HEK293 (cell line): Measurements from ENCODE around the gene DYNC1I1.

Experiments used
- CTCF ChIA-PET: fragments of 350-600 bp; formaldehyde crosslinking; extraction: SDS; loops from one replicate; lab custom pipeline; 2021; ENCODE audit warnings: antibody characterized with exemption; lab: Yijun Ruan, JAX
- POLR2A ChIA-PET: fragments of 300-600 bp; formaldehyde crosslinking; extraction: SDS; loops from one replicate; lab custom pipeline; 2020; ENCODE audit warnings: antibody characterized with exemption, inconsistent platforms; lab: Yijun Ruan, JAX
- H3K27ac ChIP-seq: fragments of 200-500 bp; sonication (Bioruptor generic); 2 replicates; pipeline ENCODE4 v1.5.1; 2014; ENCODE audit warnings: low read depth, low read length, control low read depth, inconsistent platforms; ENCODE audit errors: extremely low read depth
- H3K36me3 ChIP-seq, 2 experiments: fragments of 200-500 bp in 1 of 2; sonication (Bioruptor generic) in 1 of 2; 1 replicate in 1 of 2; 2 replicates in 1 of 2; pipeline ENCODE4 v1.5.1; 2014 to 2017; ENCODE audit warnings: inconsistent platforms in 2 of 2, low read length in 2 of 2; ENCODE audit not compliant: control insufficient read depth in 2 of 2, insufficient read depth in 1 of 2
- H3K4me1 ChIP-seq: fragments of 200-500 bp; sonication (Bioruptor generic); 2 replicates; pipeline ENCODE4 v1.5.1; 2014; ENCODE audit warnings: mild to moderate bottlenecking, low read length, inconsistent platforms; ENCODE audit not compliant: control insufficient read depth, insufficient read depth
- H3K4me3 ChIP-seq: 2 replicates; pipeline ENCODE4 v1.5.1; 2011; ENCODE audit warnings: low read depth, mild to moderate bottlenecking, control low read depth, low read length, moderate library complexity
- H3K9me3 ChIP-seq: fragments of 200-500 bp; sonication (Bioruptor generic); 2 replicates; pipeline ENCODE4 v1.5.1; 2014; ENCODE audit warnings: low read depth, low read length, inconsistent platforms; ENCODE audit not compliant: control insufficient read depth, insufficient read depth
- GLIS1 ChIP-seq: fragments of 450-650 bp; formaldehyde crosslinking; IDR thresholded peaks from 2 replicates; pipeline ENCODE4 v1.5.1; 2016; ENCODE audit warnings: missing biosample characterization, missing genetic modification characterization
- KLF10 ChIP-seq: fragments of 450-650 bp; IDR thresholded peaks from 2 replicates; pipeline ENCODE4 v1.5.1; 2018; ENCODE audit warnings: missing biosample characterization, mild to moderate bottlenecking, missing genetic modification characterization
- ZBTB8A ChIP-seq: fragments of 450-650 bp; formaldehyde crosslinking; IDR thresholded peaks from 2 replicates; pipeline ENCODE4 v1.5.1; 2016; ENCODE audit warnings: missing biosample characterization, missing genetic modification characterization
- ZNF132 ChIP-seq: fragments of 450-650 bp; formaldehyde crosslinking; IDR thresholded peaks from 2 replicates; pipeline ENCODE4 v1.5.1; 2017; ENCODE audit warnings: missing biosample characterization, missing genetic modification characterization, borderline replicate concordance
- ZNF169 ChIP-seq: fragments of 450-650 bp; formaldehyde crosslinking; IDR thresholded peaks from 2 replicates; pipeline ENCODE4 v1.5.1; 2016; ENCODE audit warnings: missing biosample characterization, missing genetic modification characterization
- ZNF175 ChIP-seq: fragments of 450-650 bp; formaldehyde crosslinking; IDR thresholded peaks from 2 replicates; pipeline ENCODE4 v1.5.1; 2016; ENCODE audit warnings: missing biosample characterization, missing genetic modification characterization
- ZNF184 ChIP-seq: fragments of 450-650 bp; IDR thresholded peaks from 2 replicates; pipeline ENCODE4 v1.5.1; 2018; ENCODE audit warnings: missing biosample characterization, mild to moderate bottlenecking, missing genetic modification characterization
- ZNF211 ChIP-seq: fragments of 450-650 bp; formaldehyde crosslinking; IDR thresholded peaks from 2 replicates; pipeline ENCODE4 v1.5.1; 2016; ENCODE audit warnings: low read depth, missing biosample characterization, missing genetic modification characterization
- ZNF221 ChIP-seq: fragments of 450-650 bp; formaldehyde crosslinking; IDR thresholded peaks from 2 replicates; pipeline ENCODE4 v1.5.1; 2017; ENCODE audit warnings: missing biosample characterization, missing genetic modification characterization, borderline replicate concordance
- ZNF239 ChIP-seq: fragments of 450-650 bp; formaldehyde crosslinking; IDR thresholded peaks from 2 replicates; pipeline ENCODE4 v1.5.1; 2016; ENCODE audit warnings: missing biosample characterization, missing genetic modification characterization
- ZNF473 ChIP-seq: fragments of 450-650 bp; formaldehyde crosslinking; IDR thresholded peaks from 2 replicates; pipeline ENCODE4 v1.5.1; 2017; ENCODE audit warnings: missing biosample characterization, missing genetic modification characterization
- ZNF48 ChIP-seq: fragments of 450-650 bp; formaldehyde crosslinking; IDR thresholded peaks from 2 replicates; pipeline ENCODE4 v1.5.1; 2016; ENCODE audit warnings: missing biosample characterization, missing genetic modification characterization
- ZNF544 ChIP-seq: fragments of 450-650 bp; formaldehyde crosslinking; IDR thresholded peaks from 2 replicates; pipeline ENCODE4 v1.5.0; 2017; ENCODE audit warnings: missing biosample characterization, missing genetic modification characterization
- ZNF585B ChIP-seq: fragments of 450-650 bp; formaldehyde crosslinking; IDR thresholded peaks from 2 replicates; pipeline ENCODE4 v1.5.1; 2016; ENCODE audit warnings: missing biosample characterization, missing genetic modification characterization
- ZNF610 ChIP-seq: fragments of 450-650 bp; formaldehyde crosslinking; IDR thresholded peaks from 2 replicates; pipeline ENCODE4 v1.5.1; 2016; ENCODE audit warnings: missing biosample characterization, missing genetic modification characterization, borderline replicate concordance
- ZNF624 ChIP-seq: fragments of 450-650 bp; formaldehyde crosslinking; IDR thresholded peaks from 2 replicates; pipeline ENCODE4 v1.5.1; 2017; ENCODE audit warnings: missing biosample characterization, missing genetic modification characterization
- ZNF629 ChIP-seq: fragments of 450-650 bp; formaldehyde crosslinking; IDR thresholded peaks from 2 replicates; pipeline ENCODE4 v1.5.1; 2017; ENCODE audit warnings: missing biosample characterization, missing genetic modification characterization
- ZNF792 ChIP-seq: fragments of 450-650 bp; formaldehyde crosslinking; IDR thresholded peaks from 2 replicates; pipeline ENCODE4 v1.5.1; 2016; ENCODE audit warnings: missing biosample characterization, missing genetic modification characterization
- ZXDB ChIP-seq: fragments of 450-650 bp; formaldehyde crosslinking; IDR thresholded peaks from 2 replicates; pipeline ENCODE4 v1.5.1; 2016; ENCODE audit warnings: missing biosample characterization, missing genetic modification characterization
- TF ChIP-seq, protein P1 (sequence below): fragments of 450-650 bp; formaldehyde crosslinking; IDR thresholded peaks from 2 replicates; pipeline ENCODE4 v1.5.1; 2016; ENCODE audit warnings: missing biosample characterization, missing genetic modification characterization
- TF ChIP-seq, protein P2 (sequence below): fragments of 450-650 bp; formaldehyde crosslinking; IDR thresholded peaks from 2 replicates; pipeline ENCODE4 v1.5.1; 2016; ENCODE audit warnings: missing biosample characterization, missing genetic modification characterization
- TF ChIP-seq, protein P3 (sequence below): fragments of 450-650 bp; formaldehyde crosslinking; IDR thresholded peaks from 2 replicates; pipeline ENCODE4 v1.5.0; 2017; ENCODE audit warnings: missing biosample characterization, missing genetic modification characterization, borderline replicate concordance
- TF ChIP-seq, protein P4 (sequence below): fragments of 450-650 bp; formaldehyde crosslinking; IDR thresholded peaks from 2 replicates; pipeline ENCODE4 v1.5.1; 2017; ENCODE audit warnings: missing biosample characterization, missing genetic modification characterization
- TF ChIP-seq, protein P5 (sequence below): fragments of 450-650 bp; formaldehyde crosslinking; IDR thresholded peaks from 2 replicates; pipeline ENCODE4 v1.5.1; 2016; ENCODE audit warnings: missing biosample characterization, missing genetic modification characterization

The DYNC1I1 gene

DNA sequence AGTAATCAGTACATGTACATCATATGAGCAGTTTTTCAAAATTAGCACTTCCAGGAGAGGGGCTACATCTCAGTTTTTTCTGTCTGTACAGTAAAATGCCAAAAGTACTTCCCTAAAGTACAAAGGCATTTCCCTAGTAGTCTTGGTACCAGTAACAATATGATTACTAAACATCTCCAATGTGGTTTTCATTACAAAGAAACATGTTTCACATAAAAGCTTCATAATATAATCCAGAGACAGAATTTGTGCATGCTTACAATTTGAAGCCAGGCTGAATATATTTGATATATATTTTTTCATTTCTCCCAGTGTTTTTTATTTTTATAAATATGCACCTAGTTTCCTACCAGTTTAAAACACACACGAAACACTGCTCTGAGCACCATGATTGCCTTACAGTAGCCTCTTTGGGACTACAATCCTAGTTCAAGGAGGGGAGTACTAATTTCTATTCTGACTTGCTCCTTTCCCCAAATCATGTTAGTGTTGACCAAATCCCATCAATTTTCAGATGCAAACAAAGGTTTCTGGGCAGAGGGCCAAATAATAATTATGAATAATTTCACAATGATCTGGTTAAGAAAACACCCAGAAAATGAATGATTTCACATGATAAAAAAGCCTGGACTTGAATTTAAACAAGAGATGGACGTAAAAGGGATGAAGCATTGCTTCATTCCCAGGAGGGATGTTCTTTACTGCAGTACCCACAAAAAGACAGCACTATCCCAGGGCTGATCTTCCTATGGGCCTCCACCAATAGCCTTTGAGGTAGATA is 348.3 kb downstream of the DYNC1I1 start (continued):
- TF ChIP-seq ZNF585B (no peak), ZNF169 (tag by site-specific recombination) (no peak), ZNF132 (tag by site-specific recombination) (no peak), ZNF175 (no peak), ZNF610 (no peak)
- TF ChIP-seq, protein P1, sequence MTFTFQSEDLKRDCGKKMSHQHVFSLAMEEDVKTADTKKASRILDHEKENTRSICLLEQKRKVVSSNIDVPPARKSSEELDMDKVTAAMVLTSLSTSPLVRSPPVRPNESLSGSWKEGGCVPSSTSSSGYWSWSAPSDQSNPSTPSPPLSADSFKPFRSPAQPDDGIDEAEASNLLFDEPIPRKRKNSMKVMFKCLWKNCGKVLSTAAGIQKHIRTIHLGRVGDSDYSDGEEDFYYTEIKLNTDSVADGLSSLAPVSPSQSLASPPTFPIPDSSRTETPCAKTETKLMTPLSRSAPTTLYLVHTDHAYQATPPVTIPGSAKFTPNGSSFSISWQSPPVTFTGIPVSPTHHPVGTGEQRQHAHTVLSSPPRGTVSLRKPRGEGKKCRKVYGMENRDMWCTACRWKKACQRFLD: no peak
- TF ChIP-seq, protein P2, sequence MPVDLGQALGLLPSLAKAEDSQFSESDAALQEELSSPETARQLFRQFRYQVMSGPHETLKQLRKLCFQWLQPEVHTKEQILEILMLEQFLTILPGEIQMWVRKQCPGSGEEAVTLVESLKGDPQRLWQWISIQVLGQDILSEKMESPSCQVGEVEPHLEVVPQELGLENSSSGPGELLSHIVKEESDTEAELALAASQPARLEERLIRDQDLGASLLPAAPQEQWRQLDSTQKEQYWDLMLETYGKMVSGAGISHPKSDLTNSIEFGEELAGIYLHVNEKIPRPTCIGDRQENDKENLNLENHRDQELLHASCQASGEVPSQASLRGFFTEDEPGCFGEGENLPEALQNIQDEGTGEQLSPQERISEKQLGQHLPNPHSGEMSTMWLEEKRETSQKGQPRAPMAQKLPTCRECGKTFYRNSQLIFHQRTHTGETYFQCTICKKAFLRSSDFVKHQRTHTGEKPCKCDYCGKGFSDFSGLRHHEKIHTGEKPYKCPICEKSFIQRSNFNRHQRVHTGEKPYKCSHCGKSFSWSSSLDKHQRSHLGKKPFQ (tag by site-specific recombination): no peak
- TF ChIP-seq, all 188 proteins: peak for 0

DNA sequence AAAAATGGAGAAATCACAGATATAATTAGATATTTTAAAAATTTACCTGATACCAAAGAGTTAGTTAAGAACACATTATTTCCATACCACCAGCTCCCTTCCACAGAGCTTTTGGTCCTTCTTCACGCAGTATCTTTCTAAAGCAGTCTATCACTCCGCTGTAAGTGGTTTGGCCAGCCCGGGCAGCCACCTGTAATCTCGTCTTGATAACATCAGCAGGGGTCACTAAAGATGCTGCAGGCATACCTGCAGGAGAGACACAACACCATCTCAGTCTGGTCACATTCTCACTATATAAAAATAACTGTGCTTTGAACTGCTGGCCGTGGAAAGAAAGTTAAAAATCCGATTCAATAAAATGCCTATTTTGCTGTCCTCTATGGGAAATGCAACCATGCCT is 349.4 kb downstream of the DYNC1I1 start:
- no peaks in the 10 kb centered on the region for H3K9me3 ChIP-seq
- TF ChIP-seq, protein P1: no peak
- H3K36me3 ChIP-seq: peaks cover 0 to 12% of the 10 kb centered on the region in 2 experiments; a peak in 1 of 3 replicates
- no peaks in the 10 kb centered on the region for H3K4me1 ChIP-seq
- ChIA-PET CTCF (interaction anchor here (0.7 kb wide), 1 partner anchor 30 kb away, joined by 3 read pairs; no protein-coding TSS in a partner anchor), POLR2A (no interaction called here)
- H3K27ac ChIP-seq: no peak overlapping the region
- no peak overlapping the region for H3K4me3 ChIP-seq

DNA sequence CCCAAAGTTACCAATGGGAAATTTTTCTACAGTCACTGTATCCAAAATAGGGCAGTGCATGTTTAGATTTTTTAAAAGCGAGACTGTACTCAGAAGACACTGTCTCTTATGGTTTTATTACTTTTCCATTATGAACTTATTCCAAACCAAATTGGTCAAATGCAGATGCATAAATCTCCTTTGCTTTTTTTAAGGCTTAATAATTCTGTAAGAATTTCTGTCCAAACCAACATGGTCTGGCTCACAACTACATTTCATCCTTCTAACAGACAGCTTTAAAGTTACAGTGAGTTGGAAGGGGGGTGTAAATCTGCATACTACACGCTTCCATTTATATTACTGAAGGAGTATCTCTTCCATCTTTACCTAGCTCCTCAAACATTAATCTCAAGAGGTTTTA is 350.4 kb downstream of the DYNC1I1 start:
- CTCF ChIA-PET: interaction anchor here (1.1 kb wide), 1 partner anchor 207 kb away, joined by 3 read pairs; no protein-coding TSS in a partner anchor
- peaks cover 0 to 12% of the 10 kb centered on the region in 2 experiments; a peak in 1 of 3 replicates for H3K36me3 ChIP-seq
- H3K27ac ChIP-seq: no peak overlapping the region
- POLR2A ChIA-PET: no interaction called here
- H3K4me3 ChIP-seq: no peak overlapping the region
- H3K4me1 ChIP-seq: no peaks in the 10 kb centered on the region
- TF ChIP-seq ZNF624 (tag by site-specific recombination) (no peak), ZNF221 (tag by site-specific recombination) (no peak), ZBTB8A (tag by site-specific recombination) (no peak), ZXDB (tag by site-specific recombination) (no peak), GLIS1 (tag by site-specific recombination) (no peak), ZNF184 (no peak), ZNF239 (tag by site-specific recombination) (no peak), ZNF473 (no peak), ZNF629 (tag by site-specific recombination) (no peak), ZNF544 (tag by site-specific recombination) (no peak), ZNF48 (tag by site-specific recombination) (no peak), KLF10 (no peak), ZNF211 (no peak), ZNF792 (tag by site-specific recombination) (no peak)
- TF ChIP-seq, protein P3, sequence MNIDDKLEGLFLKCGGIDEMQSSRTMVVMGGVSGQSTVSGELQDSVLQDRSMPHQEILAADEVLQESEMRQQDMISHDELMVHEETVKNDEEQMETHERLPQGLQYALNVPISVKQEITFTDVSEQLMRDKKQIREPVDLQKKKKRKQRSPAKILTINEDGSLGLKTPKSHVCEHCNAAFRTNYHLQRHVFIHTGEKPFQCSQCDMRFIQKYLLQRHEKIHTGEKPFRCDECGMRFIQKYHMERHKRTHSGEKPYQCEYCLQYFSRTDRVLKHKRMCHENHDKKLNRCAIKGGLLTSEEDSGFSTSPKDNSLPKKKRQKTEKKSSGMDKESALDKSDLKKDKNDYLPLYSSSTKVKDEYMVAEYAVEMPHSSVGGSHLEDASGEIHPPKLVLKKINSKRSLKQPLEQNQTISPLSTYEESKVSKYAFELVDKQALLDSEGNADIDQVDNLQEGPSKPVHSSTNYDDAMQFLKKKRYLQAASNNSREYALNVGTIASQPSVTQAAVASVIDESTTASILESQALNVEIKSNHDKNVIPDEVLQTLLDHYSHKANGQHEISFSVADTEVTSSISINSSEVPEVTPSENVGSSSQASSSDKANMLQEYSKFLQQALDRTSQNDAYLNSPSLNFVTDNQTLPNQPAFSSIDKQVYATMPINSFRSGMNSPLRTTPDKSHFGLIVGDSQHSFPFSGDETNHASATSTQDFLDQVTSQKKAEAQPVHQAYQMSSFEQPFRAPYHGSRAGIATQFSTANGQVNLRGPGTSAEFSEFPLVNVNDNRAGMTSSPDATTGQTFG (tag by site-specific recombination): no peak
- TF ChIP-seq, protein P4, sequence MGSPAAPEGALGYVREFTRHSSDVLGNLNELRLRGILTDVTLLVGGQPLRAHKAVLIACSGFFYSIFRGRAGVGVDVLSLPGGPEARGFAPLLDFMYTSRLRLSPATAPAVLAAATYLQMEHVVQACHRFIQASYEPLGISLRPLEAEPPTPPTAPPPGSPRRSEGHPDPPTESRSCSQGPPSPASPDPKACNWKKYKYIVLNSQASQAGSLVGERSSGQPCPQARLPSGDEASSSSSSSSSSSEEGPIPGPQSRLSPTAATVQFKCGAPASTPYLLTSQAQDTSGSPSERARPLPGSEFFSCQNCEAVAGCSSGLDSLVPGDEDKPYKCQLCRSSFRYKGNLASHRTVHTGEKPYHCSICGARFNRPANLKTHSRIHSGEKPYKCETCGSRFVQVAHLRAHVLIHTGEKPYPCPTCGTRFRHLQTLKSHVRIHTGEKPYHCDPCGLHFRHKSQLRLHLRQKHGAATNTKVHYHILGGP (tag by site-specific recombination): no peak
- TF ChIP-seq, protein P5, sequence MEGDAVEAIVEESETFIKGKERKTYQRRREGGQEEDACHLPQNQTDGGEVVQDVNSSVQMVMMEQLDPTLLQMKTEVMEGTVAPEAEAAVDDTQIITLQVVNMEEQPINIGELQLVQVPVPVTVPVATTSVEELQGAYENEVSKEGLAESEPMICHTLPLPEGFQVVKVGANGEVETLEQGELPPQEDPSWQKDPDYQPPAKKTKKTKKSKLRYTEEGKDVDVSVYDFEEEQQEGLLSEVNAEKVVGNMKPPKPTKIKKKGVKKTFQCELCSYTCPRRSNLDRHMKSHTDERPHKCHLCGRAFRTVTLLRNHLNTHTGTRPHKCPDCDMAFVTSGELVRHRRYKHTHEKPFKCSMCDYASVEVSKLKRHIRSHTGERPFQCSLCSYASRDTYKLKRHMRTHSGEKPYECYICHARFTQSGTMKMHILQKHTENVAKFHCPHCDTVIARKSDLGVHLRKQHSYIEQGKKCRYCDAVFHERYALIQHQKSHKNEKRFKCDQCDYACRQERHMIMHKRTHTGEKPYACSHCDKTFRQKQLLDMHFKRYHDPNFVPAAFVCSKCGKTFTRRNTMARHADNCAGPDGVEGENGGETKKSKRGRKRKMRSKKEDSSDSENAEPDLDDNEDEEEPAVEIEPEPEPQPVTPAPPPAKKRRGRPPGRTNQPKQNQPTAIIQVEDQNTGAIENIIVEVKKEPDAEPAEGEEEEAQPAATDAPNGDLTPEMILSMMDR: no peak
- no peaks in the 10 kb centered on the region for H3K9me3 ChIP-seq
